MM.1S (cell line): ENCODE data around the gene SMG7.

Experiments
- DNase-seq: peaks from one replicate; pipeline ENCODE4 v3.0.0-alpha.2; 2015
- H2AFZ ChIP-seq: fragments of 300-600 bp; sonication (generic); 2 replicates; pipeline ENCODE4 v1.6.0; 2016; ENCODE audit warnings: antibody characterized with exemption, low read length
- H3F3A ChIP-seq: fragments of 300-600 bp; sonication (generic); 2 replicates; pipeline ENCODE4 v1.6.1; 2016; ENCODE audit warnings: mild to moderate bottlenecking, antibody characterized with exemption, low read length, moderate library complexity, mixed read lengths; ENCODE audit not compliant: insufficient read depth
- H3K27ac ChIP-seq: fragments of 300-600 bp; sonication (generic); 2 replicates; pipeline ENCODE4 v1.5.1; 2016; ENCODE audit warnings: mild to moderate bottlenecking, low read length
- H3K27me3 ChIP-seq: fragments of 300-600 bp; sonication (generic); replicated peaks from 2 replicates; pipeline ENCODE4 v1.6.0; 2016; ENCODE audit warnings: low read length; ENCODE audit not compliant: insufficient read depth
- H3K36me3 ChIP-seq: fragments of 300-600 bp; sonication (generic); replicated peaks from 2 replicates; pipeline ENCODE4 v1.6.1; 2016; ENCODE audit warnings: mild to moderate bottlenecking, low read length, mixed read lengths; ENCODE audit not compliant: insufficient read depth
- H3K4me1 ChIP-seq: fragments of 300-600 bp; sonication (generic); 2 replicates; pipeline ENCODE4 v1.6.1; 2016; ENCODE audit warnings: low read length, mixed read lengths
- H3K4me2 ChIP-seq: fragments of 300-600 bp; sonication (generic); 2 replicates; pipeline ENCODE4 v1.6.0; 2016; ENCODE audit warnings: low read depth, low read length
- H3K4me3 ChIP-seq: fragments of 300-600 bp; sonication (generic); 2 replicates; pipeline ENCODE4 v1.5.1; 2016; ENCODE audit warnings: low read length, mixed read lengths
- H3K79me2 ChIP-seq: fragments of 300-600 bp; sonication (generic); 2 replicates; pipeline ENCODE4 v1.6.1; 2016; ENCODE audit warnings: mixed run types, low read length, mixed read lengths
- H3K9ac ChIP-seq: fragments of 300-600 bp; sonication (generic); 2 replicates; pipeline ENCODE4 v1.6.1; 2016; ENCODE audit warnings: low read length, mixed read lengths
- H3K9me2 ChIP-seq: fragments of 300-600 bp; sonication (generic); replicated peaks from 2 replicates; pipeline ENCODE4 v1.6.1; 2016; ENCODE audit warnings: mild to moderate bottlenecking, low read length, mixed read lengths; ENCODE audit not compliant: insufficient read depth
- H3K9me3 ChIP-seq: fragments of 300-600 bp; sonication (generic); replicated peaks from 2 replicates; pipeline ENCODE4 v1.6.1; 2016; ENCODE audit warnings: mild to moderate bottlenecking, low read length, mixed read lengths; ENCODE audit not compliant: insufficient read depth
- H4K20me1 ChIP-seq: fragments of 300-600 bp; sonication (generic); 2 replicates; pipeline ENCODE4 v1.6.1; 2016; ENCODE audit warnings: mild to moderate bottlenecking, low read length, moderate library complexity, mixed read lengths; ENCODE audit not compliant: insufficient read depth
- CTCF ChIP-seq: fragments of 300-600 bp; sonication (generic); IDR thresholded peaks from 2 replicates; pipeline ENCODE4 v1.5.1; 2016; ENCODE audit warnings: antibody characterized with exemption, low read length, mixed read lengths
- EZH2 ChIP-seq: fragments of 300-600 bp; sonication (generic); optimal IDR thresholded peaks from 2 replicates; pipeline ENCODE3; 2017; ENCODE audit warnings: low read depth, mild to moderate bottlenecking, antibody characterized with exemption, low read length, mixed read lengths
- EZH2phosphoT487 ChIP-seq: fragments of 300-600 bp; sonication (generic); IDR thresholded peaks from 2 replicates; pipeline ENCODE4 v1.6.1; 2018; ENCODE audit warnings: antibody characterized with exemption, low read length

SMG7 gene

DNA sequence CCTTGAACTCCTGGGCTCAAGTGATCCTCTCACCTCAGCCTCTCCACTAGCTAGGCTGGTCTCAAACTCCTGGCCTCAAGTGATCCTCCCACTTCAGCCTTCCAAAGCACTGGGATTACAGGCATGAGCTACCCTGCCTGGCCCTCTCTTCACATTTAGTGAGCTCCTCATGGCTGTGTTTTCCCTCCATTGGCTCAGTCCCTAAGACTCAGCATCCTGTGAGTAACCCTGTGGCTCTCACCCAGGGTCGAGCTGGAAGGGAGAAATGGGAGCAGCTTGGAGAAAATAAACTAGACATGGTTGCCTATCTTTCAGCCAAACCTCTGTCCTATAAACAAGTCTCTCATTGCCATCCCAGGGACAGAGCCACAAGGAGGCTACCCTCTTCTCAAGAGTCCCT lies 100.4 kb downstream of the SMG7 start:
- Histone ChIP-seq H3K79me2 (no peaks in the 10 kb centered on the region), H3K27me3 (no peaks in the 10 kb centered on the region), H3K4me2 (no peak overlapping the region), H3K36me3 (no peaks in the 10 kb centered on the region), H3K27ac (no peak overlapping the region), H2AFZ (no peak overlapping the region), H3F3A (no peaks in the 10 kb centered on the region), H3K9me3 (no peaks in the 10 kb centered on the region), H3K4me3 (no peak overlapping the region), H3K9ac (no peak overlapping the region), H3K4me1 (no peaks in the 10 kb centered on the region), H3K9me2 (no peaks in the 10 kb centered on the region), H4K20me1 (no peaks in the 10 kb centered on the region)
- no peak for DNase-seq
- TF ChIP-seq CTCF (no peak), EZH2phosphoT487 (no peak), EZH2 (no peak)

GRCh38 chr1:183575606-183576005 lies 103.3 kb downstream of the SMG7 start:
- no peak for DNase-seq
- Histone ChIP-seq H3K36me3 (no peaks in the 10 kb centered on the region), H3K4me2 (no peak overlapping the region), H3K4me3 (no peak overlapping the region), H3K27me3 (no peaks in the 10 kb centered on the region), H3K79me2 (no peaks in the 10 kb centered on the region), H3K27ac (no peak overlapping the region), H2AFZ (no peak overlapping the region), H3K4me1 (no peaks in the 10 kb centered on the region), H3K9ac (no peak overlapping the region), H4K20me1 (no peaks in the 10 kb centered on the region), H3K9me2 (no peaks in the 10 kb centered on the region), H3K9me3 (no peaks in the 10 kb centered on the region), H3F3A (no peaks in the 10 kb centered on the region)
- TF ChIP-seq EZH2 (no peak), CTCF (no peak), EZH2phosphoT487 (no peak)

DNA sequence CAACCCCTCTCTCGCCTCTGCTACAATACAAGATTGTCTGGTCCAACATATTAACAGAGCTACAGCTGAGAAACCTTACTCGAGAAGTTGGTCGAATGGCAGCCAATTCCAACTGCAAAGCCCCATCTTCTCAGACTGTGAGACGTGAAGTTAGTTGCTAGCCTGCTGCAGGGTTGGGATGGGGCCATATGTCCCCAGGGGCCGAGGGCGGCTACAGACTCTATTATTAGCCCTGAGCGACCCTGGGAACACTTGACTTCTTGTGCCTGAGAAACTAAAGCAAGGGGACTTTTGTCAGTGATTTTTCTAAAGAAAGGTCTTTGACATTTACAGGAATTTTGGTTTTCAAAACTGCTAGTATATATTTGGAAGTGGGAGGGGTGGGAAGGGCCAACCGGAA lies 104.2 kb downstream of the SMG7 start:
- Histone ChIP-seq H3K4me2 (no peak overlapping the region), H3K36me3 (no peaks in the 10 kb centered on the region), H3K79me2 (no peaks in the 10 kb centered on the region), H3K9me3 (no peaks in the 10 kb centered on the region), H3K27ac (no peak overlapping the region), H2AFZ (no peak overlapping the region), H3F3A (no peaks in the 10 kb centered on the region), H3K4me1 (no peaks in the 10 kb centered on the region), H3K27me3 (no peaks in the 10 kb centered on the region), H3K4me3 (no peak overlapping the region), H3K9me2 (no peaks in the 10 kb centered on the region), H3K9ac (no peak overlapping the region), H4K20me1 (no peaks in the 10 kb centered on the region)
- TF ChIP-seq EZH2: no peak
- no peak for TF ChIP-seq EZH2phosphoT487
- no peak for TF ChIP-seq CTCF
- no peak for DNase-seq

GRCh38 chr1:183577897-183578465 lies 105.7 kb downstream of the SMG7 start:
- no peak overlapping the region for H3K9ac ChIP-seq
- H3K4me3 ChIP-seq: no peak overlapping the region
- no peaks in the 10 kb centered on the region for H3K9me2 ChIP-seq
- H3K4me2 ChIP-seq: no peak overlapping the region
- H3K4me1 ChIP-seq: no peaks in the 10 kb centered on the region
- H3K27ac ChIP-seq: no peak overlapping the region
- H3K36me3 ChIP-seq: no peaks in the 10 kb centered on the region
- H3F3A ChIP-seq: no peaks in the 10 kb centered on the region
- H2AFZ ChIP-seq: no peak overlapping the region
- no peak for TF ChIP-seq EZH2
- no peak for TF ChIP-seq EZH2phosphoT487
- TF ChIP-seq CTCF: no peak
- H3K27me3 ChIP-seq: no peaks in the 10 kb centered on the region
- H3K9me3 ChIP-seq: no peaks in the 10 kb centered on the region
- no peaks in the 10 kb centered on the region for H4K20me1 ChIP-seq
- no peak for DNase-seq
- no peaks in the 10 kb centered on the region for H3K79me2 ChIP-seq
